Measurements from ENCODE around the gene HAUS1. TPM values are rescaled to one million over a fixed set of nuclear protein-coding genes. Genes with fewer than 3 reads are reported as not detected.
A peak's percentile ranks its signal among the peaks of the same experiment; 100 is the strongest.

Gene HAUS1
- total RNA-seq, 1 donor from 2014 or later, result 49.0 TPM

DNA sequence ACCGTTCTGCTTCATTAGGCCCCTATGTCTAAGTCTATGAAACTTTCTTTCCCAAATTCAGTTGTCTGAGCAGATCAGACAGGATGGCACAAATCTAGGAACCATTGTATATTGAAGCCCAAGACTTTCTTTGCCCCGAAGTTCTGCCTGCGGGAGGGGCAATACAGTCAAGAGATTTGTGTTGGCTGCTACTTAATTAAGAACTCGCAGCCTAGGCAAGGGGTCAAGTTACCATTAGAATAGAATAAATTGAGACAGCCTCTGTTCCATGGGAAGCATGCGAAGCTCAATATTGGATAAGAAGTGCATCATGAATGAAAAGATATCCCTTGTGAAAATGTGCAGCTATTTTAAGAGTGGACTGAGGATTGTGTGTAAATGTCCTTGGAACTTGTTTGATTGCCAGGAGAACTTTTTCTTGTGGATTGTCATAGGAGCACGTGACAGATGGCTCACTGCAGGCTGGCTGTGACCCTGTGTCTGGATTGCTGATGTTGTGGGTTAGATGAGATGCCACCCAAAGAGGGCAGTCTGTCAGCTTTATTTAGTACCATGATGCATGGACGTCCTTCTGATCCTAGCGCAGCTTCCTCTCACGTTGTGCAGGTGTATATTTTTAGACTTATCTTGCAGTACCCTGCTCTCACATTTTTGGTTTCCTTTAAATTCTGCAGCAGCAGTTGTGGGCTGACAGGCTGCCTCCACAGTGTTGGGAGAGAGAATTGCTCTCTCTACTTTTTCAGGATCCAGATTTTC, 30.9 kb downstream of the HAUS1 start:
- Mint-ChIP-seq H3K9me3 (no peaks in the 10 kb centered on the region), H3K27ac (no peak overlapping the region), H3K36me3 (peaks cover 6% of the 10 kb centered on the region), H3K4me3 (no peak overlapping the region), H3K27me3 (ENCODE audit: low read depth) (no peaks in the 10 kb centered on the region), H3K4me1 (no peaks in the 10 kb centered on the region)
- DNase-seq (ENCODE audit: low spot score in 2 of 2, unreplicated experiment in 2 of 2), result no peak
- TF ChIP-seq, protein P1, sequence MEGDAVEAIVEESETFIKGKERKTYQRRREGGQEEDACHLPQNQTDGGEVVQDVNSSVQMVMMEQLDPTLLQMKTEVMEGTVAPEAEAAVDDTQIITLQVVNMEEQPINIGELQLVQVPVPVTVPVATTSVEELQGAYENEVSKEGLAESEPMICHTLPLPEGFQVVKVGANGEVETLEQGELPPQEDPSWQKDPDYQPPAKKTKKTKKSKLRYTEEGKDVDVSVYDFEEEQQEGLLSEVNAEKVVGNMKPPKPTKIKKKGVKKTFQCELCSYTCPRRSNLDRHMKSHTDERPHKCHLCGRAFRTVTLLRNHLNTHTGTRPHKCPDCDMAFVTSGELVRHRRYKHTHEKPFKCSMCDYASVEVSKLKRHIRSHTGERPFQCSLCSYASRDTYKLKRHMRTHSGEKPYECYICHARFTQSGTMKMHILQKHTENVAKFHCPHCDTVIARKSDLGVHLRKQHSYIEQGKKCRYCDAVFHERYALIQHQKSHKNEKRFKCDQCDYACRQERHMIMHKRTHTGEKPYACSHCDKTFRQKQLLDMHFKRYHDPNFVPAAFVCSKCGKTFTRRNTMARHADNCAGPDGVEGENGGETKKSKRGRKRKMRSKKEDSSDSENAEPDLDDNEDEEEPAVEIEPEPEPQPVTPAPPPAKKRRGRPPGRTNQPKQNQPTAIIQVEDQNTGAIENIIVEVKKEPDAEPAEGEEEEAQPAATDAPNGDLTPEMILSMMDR (IDR thresholded peaks at IDR 0.05; ENCODE audit: unreplicated experiment), result no peak

DNA sequence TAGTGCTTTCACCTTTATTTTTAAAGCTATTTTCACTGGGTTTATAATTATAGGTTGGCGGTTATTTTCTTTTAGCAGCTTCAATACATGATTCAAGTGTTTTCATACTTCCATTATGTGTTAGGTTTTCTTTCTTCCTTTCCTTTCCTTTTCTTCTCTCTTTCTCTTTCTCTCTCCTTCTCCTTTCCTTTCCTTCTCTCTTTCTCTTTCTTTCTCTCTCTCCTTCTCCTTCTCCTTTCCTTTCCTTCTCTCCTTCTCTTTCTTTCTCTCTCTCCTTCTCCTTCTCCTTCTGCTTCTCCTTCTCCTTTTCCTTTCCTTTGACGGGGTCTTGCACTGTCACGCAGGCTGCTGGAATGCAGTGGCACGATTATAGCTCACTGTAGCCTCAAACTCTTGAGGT, 36.0 kb downstream of the HAUS1 start:
- Mint-ChIP-seq H3K27ac (no peak overlapping the region), H3K4me1 (no peaks in the 10 kb centered on the region)
- TF ChIP-seq, protein P1 (IDR thresholded peaks at IDR 0.05; ENCODE audit: unreplicated experiment), result no peak

DNA sequence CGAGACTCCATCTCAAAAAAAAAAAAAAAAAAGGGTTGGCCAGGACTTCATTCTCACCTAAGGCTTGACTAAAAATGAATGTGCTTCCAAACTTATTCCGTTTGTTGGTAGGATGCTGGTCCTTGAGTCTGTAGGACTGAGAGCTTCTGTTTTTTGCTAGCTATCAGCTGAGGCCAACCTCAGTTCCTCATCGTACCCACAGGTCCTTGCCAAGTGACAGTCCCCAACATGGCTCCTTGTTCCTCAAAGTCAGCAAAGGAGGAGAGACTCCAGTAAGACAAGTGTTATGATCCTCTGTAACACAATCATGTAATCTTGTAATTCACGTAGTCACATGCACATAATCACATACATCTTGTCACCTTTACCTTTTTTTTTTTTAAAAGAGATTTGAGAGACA, 37.0 kb downstream of the HAUS1 start:
- Mint-ChIP-seq H3K4me3 (no peak overlapping the region), H3K27me3 (ENCODE audit: low read depth) (no peaks in the 10 kb centered on the region), H3K27ac (no peak overlapping the region), H3K36me3 (peaks cover 4% of the 10 kb centered on the region), H3K9me3 (no peaks in the 10 kb centered on the region), H3K4me1 (no peaks in the 10 kb centered on the region)
- DNase-seq (ENCODE audit: low spot score in 2 of 2, unreplicated experiment in 2 of 2), result no peak
- TF ChIP-seq, protein P1 (IDR thresholded peaks at IDR 0.05; ENCODE audit: unreplicated experiment), result no peak

More for the DNA sequence above, 36.0 kb downstream of the HAUS1 start:
- no peaks in the 10 kb centered on the region for H3K9me3 Mint-ChIP-seq
- peaks cover 3% of the 10 kb centered on the region for H3K36me3 Mint-ChIP-seq
- H3K27me3 Mint-ChIP-seq (ENCODE audit: low read depth), result no peaks in the 10 kb centered on the region
- no peak for DNase-seq (ENCODE audit: low spot score in 2 of 2, unreplicated experiment in 2 of 2)
- H3K4me3 Mint-ChIP-seq, result no peak overlapping the region

DNA sequence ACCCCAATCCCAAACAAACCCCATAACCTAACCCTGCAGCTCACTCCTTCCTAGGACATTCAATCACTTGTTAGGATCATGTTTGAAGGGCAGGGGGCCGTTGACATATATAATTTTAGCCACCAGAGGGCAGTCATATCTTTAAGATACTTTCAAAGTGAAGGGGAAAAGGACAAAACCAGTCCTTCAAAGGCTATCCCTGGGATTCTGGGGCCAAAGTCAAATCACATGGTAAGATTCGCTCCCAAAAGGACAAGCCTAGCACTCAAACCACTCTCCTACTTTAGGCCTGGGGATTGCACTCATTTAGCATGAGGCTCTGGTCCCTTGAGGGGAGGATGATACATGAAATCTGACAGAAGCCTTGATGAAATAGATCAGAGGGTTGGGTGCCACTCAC, 44.6 kb downstream of the HAUS1 start:
- peaks cover 4% of the 10 kb centered on the region for H3K36me3 Mint-ChIP-seq
- no peaks in the 10 kb centered on the region for H3K27me3 Mint-ChIP-seq (ENCODE audit: low read depth)
- TF ChIP-seq, protein P1 (IDR thresholded peaks at IDR 0.05; ENCODE audit: unreplicated experiment), result peak; percentile 71
- H3K4me1 Mint-ChIP-seq, result peaks cover 10% of the 10 kb centered on the region
- H3K9me3 Mint-ChIP-seq, result no peaks in the 10 kb centered on the region
- H3K4me3 Mint-ChIP-seq, result no peak overlapping the region
- no peak overlapping the region for H3K27ac Mint-ChIP-seq
- peak in 1 of 2 experiments; percentile 45 for DNase-seq (ENCODE audit: low spot score in 2 of 2, unreplicated experiment in 2 of 2)

DNA sequence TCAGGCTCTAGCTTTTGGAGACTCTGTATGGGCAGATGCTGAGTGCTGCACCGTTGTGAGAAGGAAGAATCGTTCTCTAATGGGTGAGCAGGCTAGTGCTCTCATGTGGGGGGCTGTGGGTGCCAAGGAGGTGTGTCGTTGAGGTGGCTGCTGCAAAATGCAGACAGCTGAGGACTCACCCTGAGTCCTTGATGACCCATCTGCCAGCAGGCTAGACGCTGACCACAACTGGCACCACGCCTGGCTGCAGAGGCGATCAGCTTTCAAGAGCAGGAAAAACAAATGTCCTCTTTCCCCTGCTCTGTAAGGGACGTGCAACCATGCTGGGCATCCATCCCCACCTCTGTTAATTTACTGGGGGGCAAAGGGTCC, 48.2 kb downstream of the HAUS1 start:
- H3K36me3 Mint-ChIP-seq, result peaks cover 4% of the 10 kb centered on the region
- TF ChIP-seq, protein P1 (IDR thresholded peaks at IDR 0.05; ENCODE audit: unreplicated experiment), result no peak
- no peak overlapping the region for H3K4me3 Mint-ChIP-seq
- DNase-seq (ENCODE audit: low spot score in 2 of 2, unreplicated experiment in 2 of 2), result no peak
- no peaks in the 10 kb centered on the region for H3K9me3 Mint-ChIP-seq
- peaks cover 19% of the 10 kb centered on the region for H3K4me1 Mint-ChIP-seq
- no peaks in the 10 kb centered on the region for H3K27me3 Mint-ChIP-seq (ENCODE audit: low read depth)
- peak overlapping the region; percentile 30 for H3K27ac Mint-ChIP-seq

Data from mesothelial cell of epicardium (in vitro differentiated cells).